HFFc6 (cell line): ENCODE data around the gene CAPZA1. TPM values are rescaled to one million over a fixed set of nuclear protein-coding genes. Genes with fewer than 3 reads are reported as not detected.

Experiments
- DNase-seq: peaks from one replicate; pipeline ENCODE4 v3.0.0-alpha.2; 2018
- H3K27ac Mint-ChIP-seq: 2 replicates; pipeline ENCODE4 v1.8.0; 2020; ENCODE audit warnings: mild to moderate bottlenecking, mixed read lengths
- H3K27me3 Mint-ChIP-seq: 2 replicates; pipeline ENCODE4 v1.8.0; 2021; ENCODE audit warnings: mild to moderate bottlenecking, moderate library complexity, mixed read lengths; ENCODE audit not compliant: insufficient read depth
- H3K36me3 Mint-ChIP-seq: 2 replicates; pipeline ENCODE4 v1.8.0; 2021; ENCODE audit warnings: low read depth, mixed read lengths
- H3K4me1 Mint-ChIP-seq: 2 replicates; pipeline ENCODE4 v1.8.0; 2020; ENCODE audit warnings: low read depth, mixed read lengths
- H3K4me3 Mint-ChIP-seq: 2 replicates; pipeline ENCODE4 v1.8.0; 2020; ENCODE audit warnings: mild to moderate bottlenecking, moderate library complexity, mixed read lengths
- H3K9me3 Mint-ChIP-seq: 2 replicates; pipeline ENCODE4 v1.8.0; 2020; ENCODE audit warnings: mild to moderate bottlenecking, mixed read lengths
- CTCF ChIP-seq: fragments of 200-600 bp; sonication (generic); IDR thresholded peaks from 2 replicates; pipeline ENCODE4 v1.5.0; 2021; ENCODE audit warnings: antibody characterized with exemption, mild to moderate bottlenecking
- total RNA-seq, 6 experiments: library from RNA; stranded (reverse); fragmentation: NEBNext Ultra II Directional; extraction: Animal tissue kit (Norgen Biotek cat#: 25700); gene quantifications; 2 replicates in 1 of 6; 3 replicates in 5 of 6; pipeline ENCODE4 v1.2.3, GENCODE V29; 2021

The CAPZA1 gene
- total RNA-seq, 6 experiments from 2014 or later = 230 to 293 (median 265) TPM

- TF ChIP-seq CTCF = no peak
These were observed 79.0 kb downstream of the CAPZA1 start for GRCh38 chr1:112698366-112699310.

GRCh38 chr1:112699425-112700144, 80.0 kb downstream of the CAPZA1 start:
- H3K27ac Mint-ChIP-seq = peak overlapping the region; percentile 92
- H3K4me1 Mint-ChIP-seq = peaks cover 62% of the 10 kb centered on the region
- no peak for DNase-seq
- H3K27me3 Mint-ChIP-seq = peaks cover 1% of the 10 kb centered on the region
- peak overlapping the region; percentile 74; the same call in 1 of the 2 replicates for H3K4me3 Mint-ChIP-seq
- H3K9me3 Mint-ChIP-seq = no peaks in the 10 kb centered on the region
- peaks cover 35% of the 10 kb centered on the region for H3K36me3 Mint-ChIP-seq
- no peak for TF ChIP-seq CTCF

More at GRCh38 chr1:112698366-112699310, 79.0 kb downstream of the CAPZA1 start:
- Mint-ChIP-seq H3K27ac (peak overlapping the region; percentile 61), H3K4me1 (peaks cover 53% of the 10 kb centered on the region), H3K27me3 (peaks cover 1% of the 10 kb centered on the region), H3K36me3 (peaks cover 35% of the 10 kb centered on the region), H3K4me3 (no peak overlapping the region), H3K9me3 (no peaks in the 10 kb centered on the region)
- DNase-seq = no peak

- TF ChIP-seq CTCF = peak; percentile 39; the same call in 1 of the 2 replicates
- H3K4me1 Mint-ChIP-seq = peaks cover 72% of the 10 kb centered on the region
- H3K36me3 Mint-ChIP-seq = peaks cover 28% of the 10 kb centered on the region
- H3K27me3 Mint-ChIP-seq = peaks cover 7% of the 10 kb centered on the region
- peak; percentile 90 for DNase-seq
- H3K9me3 Mint-ChIP-seq = no peaks in the 10 kb centered on the region
- peak overlapping the region; percentile 74 for H3K4me3 Mint-ChIP-seq
- H3K27ac Mint-ChIP-seq = peak overlapping the region; percentile 92
These were observed 80.9 kb downstream of the CAPZA1 start for GRCh38 chr1:112700290-112701226.

GRCh38 chr1:112701227-112702066, 81.8 kb downstream of the CAPZA1 start:
- H3K27me3 Mint-ChIP-seq = peaks cover 7% of the 10 kb centered on the region
- H3K36me3 Mint-ChIP-seq = peaks cover 27% of the 10 kb centered on the region
- H3K27ac Mint-ChIP-seq = peak overlapping the region; percentile 92
- TF ChIP-seq CTCF = no peak; the same call in 1 of the 2 replicates
- no peak for DNase-seq
- H3K9me3 Mint-ChIP-seq = no peaks in the 10 kb centered on the region
- H3K4me1 Mint-ChIP-seq = peaks cover 73% of the 10 kb centered on the region
- peak overlapping the region; percentile 74 for H3K4me3 Mint-ChIP-seq
